Endothelial cell of umbilical vein (primary cell): ENCODE results near the gene ATG101. TPM values are rescaled to one million over a fixed set of nuclear protein-coding genes. Genes with fewer than 3 reads are reported as not detected.

Experiments
- BruUV-seq: library from RNA; stranded (reverse); fragments of 400-500 nt; replicated peaks from 2 replicates; lab custom pipeline; 2021; lab: Mats Ljungman, UMichigan
- CTCF ChIA-PET: fragments of 300-600, 350-600 bp; sonication (Branson Sonifier 250); formaldehyde crosslinking; loops from one replicate; lab custom pipeline; 2021; ENCODE audit warnings: antibody characterized with exemption, inconsistent platforms; lab: Charles Lee
- POLR2A ChIA-PET: fragments of 300-600, 350-600 bp; sonication (Branson Sonifier 250); formaldehyde crosslinking; loops from one replicate; lab custom pipeline; 2021; ENCODE audit warnings: antibody characterized with exemption, inconsistent platforms; lab: Charles Lee
- DNase-seq: peaks from one replicate; pipeline ENCODE4 v3.0.0-alpha.2; 2011; ENCODE audit warnings: low read depth, low spot score
- FAIRE-seq: peaks from 2 replicates; lab custom pipeline; 2011; peaks lifted over from hg19 to GRCh38; lab: Jason Lieb, UNC
- H2AFZ ChIP-seq: 2 replicates; pipeline ENCODE4 v1.6.0; 2012; ENCODE audit warnings: low read depth, low read length, control low read depth, inconsistent platforms
- H3K27ac ChIP-seq: 2 replicates; pipeline ENCODE4 v1.5.1; 2011; ENCODE audit warnings: low read depth, mild to moderate bottlenecking, control low read depth, low read length, moderate library complexity; ENCODE audit not compliant: insufficient read depth
- H3K27me3 ChIP-seq, 2 experiments: 2 replicates each; pipeline versions ENCODE4 v1.6.0 to v1.6.1; 2011; ENCODE audit warnings: low read length in 2 of 2, mixed read lengths in 1 of 2; ENCODE audit not compliant: control insufficient read depth in 2 of 2, insufficient read depth in 2 of 2
- H3K36me3 ChIP-seq, 2 experiments: 2 replicates in 1 of 2; 3 replicates in 1 of 2; pipeline ENCODE4 v1.5.1; 2011; ENCODE audit warnings: low read length in 2 of 2, mild to moderate bottlenecking in 1 of 2, moderate library complexity in 1 of 2; ENCODE audit not compliant: control insufficient read depth in 2 of 2, insufficient read depth in 2 of 2; ENCODE audit errors: extremely low read depth in 1 of 2
- H3K4me1 ChIP-seq: 3 replicates; pipeline ENCODE4 v1.5.1; 2011; ENCODE audit warnings: mild to moderate bottlenecking, low read length; ENCODE audit not compliant: control insufficient read depth, insufficient read depth; ENCODE audit errors: extremely low read depth
- H3K4me2 ChIP-seq: 2 replicates; pipeline ENCODE4 v1.6.1; 2011; ENCODE audit warnings: low read length, control low read depth, mixed read lengths; ENCODE audit not compliant: insufficient read depth
- H3K4me3 ChIP-seq, 3 experiments: fragments of 200-600 bp in 1 of 3; sonication (generic), shearing (Covaris generic) in 1 of 3; replicated peaks in 1 of 3; 2 replicates each; pipeline ENCODE4 v1.5.1; 2011 to 2016; ENCODE audit warnings: control low read depth in 3 of 3, low read length in 3 of 3, mild to moderate bottlenecking in 2 of 3, inconsistent platforms in 1 of 3, low read depth in 1 of 3, moderate library complexity in 1 of 3; ENCODE audit not compliant: insufficient read depth in 1 of 3
- H3K79me2 ChIP-seq: 2 replicates; pipeline ENCODE4 v1.6.0; 2012; ENCODE audit warnings: low read length, inconsistent platforms; ENCODE audit not compliant: control insufficient read depth, insufficient read depth
- H3K9ac ChIP-seq: replicated peaks from 2 replicates; pipeline ENCODE3; 2011; ENCODE audit warnings: low read length, control low read depth; ENCODE audit not compliant: insufficient read depth; ENCODE audit errors: extremely low read depth
- H3K9me1 ChIP-seq: replicated peaks from 3 replicates; pipeline ENCODE4 v1.6.0; 2011; ENCODE audit warnings: mild to moderate bottlenecking, low read length; ENCODE audit not compliant: control insufficient read depth, insufficient read depth; ENCODE audit errors: extremely low read depth
- H3K9me3 ChIP-seq: replicated peaks from 2 replicates; pipeline ENCODE4 v1.5.1; 2012; ENCODE audit warnings: low read length, inconsistent platforms; ENCODE audit not compliant: control insufficient read depth, insufficient read depth
- H4K20me1 ChIP-seq: replicated peaks from 2 replicates; pipeline ENCODE3; 2011; ENCODE audit warnings: mild to moderate bottlenecking, low read length; ENCODE audit not compliant: control insufficient read depth, insufficient read depth; ENCODE audit errors: extremely low read depth
- EZH2 ChIP-seq: IDR thresholded peaks from 2 replicates; pipeline ENCODE4 v1.6.1; 2012; ENCODE audit warnings: borderline replicate concordance, low read depth, mild to moderate bottlenecking, moderate library complexity, low read length, inconsistent platforms; ENCODE audit not compliant: severe bottlenecking
- FOS ChIP-seq: IDR thresholded peaks from 2 replicates; pipeline ENCODE4 v1.6.1; 2011; ENCODE audit warnings: mild to moderate bottlenecking, low read length, moderate library complexity, borderline replicate concordance; ENCODE audit not compliant: insufficient read depth
- GATA2 ChIP-seq: IDR thresholded peaks from 2 replicates; pipeline ENCODE4 v1.7.0; 2011; ENCODE audit warnings: low read depth, mild to moderate bottlenecking, moderate library complexity, mixed read lengths, low read length; ENCODE audit not compliant: insufficient read length, insufficient read depth
- JUN ChIP-seq: IDR thresholded peaks from 2 replicates; pipeline ENCODE4 v1.6.1; 2011; ENCODE audit warnings: borderline replicate concordance, low read depth; ENCODE audit not compliant: insufficient read length, insufficient read depth
- MYC ChIP-seq: IDR thresholded peaks from one replicate; pipeline ENCODE4 v1.6.1; 2011; ENCODE audit warnings: mild to moderate bottlenecking, low read depth, low read length
- POLR2A ChIP-seq: IDR thresholded peaks from 2 replicates; pipeline ENCODE4 v1.6.1; 2012; ENCODE audit warnings: low read depth, mild to moderate bottlenecking, control low read depth, low read length
- POLR2AphosphoS5 ChIP-seq: IDR thresholded peaks from 2 replicates; pipeline ENCODE4 v1.6.1; 2012; ENCODE audit warnings: low read depth, mild to moderate bottlenecking, control low read depth, low read length, moderate library complexity; ENCODE audit not compliant: insufficient read depth
- dilution Hi-C: fragments of 300-500 bp; cut with MboI; formaldehyde crosslinking; loops from one replicate; pipeline ENCODE4 v1.15.0; 2019; ENCODE audit warnings: low sequenced_read_pairs; ENCODE audit not compliant: extremely low pct_ligation_motif_present
- intact Hi-C: fragments of 100-400 bp; cut with micrococcal nuclease; formaldehyde crosslinking; loops from one replicate; pipeline ENCODE4 v1.10.0; 2022
- polyA plus RNA-seq, 4 experiments: library from polyadenylated mRNA; depleted of rRNA in 3 of 4; stranded (reverse) in 3 of 4; unstranded in 1 of 4; fragments of >200 nt; gene quantifications; 2 replicates each; pipeline versions ENCODE4 v1.2.1 to v1.2.3, GENCODE V29; 2011 to 2012; ENCODE audit warnings: missing spikeins in 1 of 4
- total RNA-seq: library from RNA; stranded (reverse); gene quantifications from 2 replicates; pipeline ENCODE4 v1.2.3, GENCODE V29; 2021
- TF ChIP-seq, protein P1 (sequence below): IDR thresholded peaks from 2 replicates; pipeline ENCODE4 v1.6.1; 2011; ENCODE audit not compliant: insufficient read depth, insufficient read length
- TF ChIP-seq, protein P2 (sequence below), 2 donors: IDR thresholded peaks; 1 replicate in 1 of 2; 2 replicates in 1 of 2; pipeline ENCODE4 v1.5.1; 2011; ENCODE audit warnings: low read length in 2 of 2, mild to moderate bottlenecking in 2 of 2, moderate library complexity in 2 of 2, control low read depth in 1 of 2, inconsistent platforms in 1 of 2, low read depth in 1 of 2; ENCODE audit not compliant: insufficient read depth in 1 of 2; ENCODE audit errors: extremely low read depth in 1 of 2

Gene ATG101
- total and polyA plus RNA-seq, 2 donors (not counting 3 experiments of a cell fraction or from before 2014, with no cell fraction given) = 41.6 to 78.4 TPM

GRCh38 chr12:52093346-52093745 is 23.6 kb downstream of the ATG101 start:
- Histone ChIP-seq H3K79me2 (no peaks in the 10 kb centered on the region), H3K4me2 (no peak overlapping the region), H3K9me1 (no peaks in the 10 kb centered on the region), H3K9ac (no peak overlapping the region), H3K4me3 (no peak overlapping the region), H3K27ac (no peak overlapping the region), H4K20me1 (no peaks in the 10 kb centered on the region), H2AFZ (no peak overlapping the region), H3K27me3 (peaks cover 17% of the 10 kb centered on the region in 2 experiments), H3K9me3 (no peaks in the 10 kb centered on the region), H3K36me3 (no peaks in the 10 kb centered on the region), H3K4me1 (no peaks in the 10 kb centered on the region)
- DNase-seq = no peak
- POLR2A ChIA-PET = interaction anchor here (0.6 kb wide), 1 partner anchor 1137 kb away, joined by 3 read pairs; no protein-coding TSS in a partner anchor
- intact Hi-C loops (no loop called here), dilution Hi-C loops (no loop called here)
- BruUV-seq = no TSS peak
- TF ChIP-seq EZH2 = no peak
- TF ChIP-seq FOS = no peak
- TF ChIP-seq, protein P1, sequence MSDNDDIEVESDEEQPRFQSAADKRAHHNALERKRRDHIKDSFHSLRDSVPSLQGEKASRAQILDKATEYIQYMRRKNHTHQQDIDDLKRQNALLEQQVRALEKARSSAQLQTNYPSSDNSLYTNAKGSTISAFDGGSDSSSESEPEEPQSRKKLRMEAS = no peak
- no peak for TF ChIP-seq MYC
- TF ChIP-seq, protein P2, sequence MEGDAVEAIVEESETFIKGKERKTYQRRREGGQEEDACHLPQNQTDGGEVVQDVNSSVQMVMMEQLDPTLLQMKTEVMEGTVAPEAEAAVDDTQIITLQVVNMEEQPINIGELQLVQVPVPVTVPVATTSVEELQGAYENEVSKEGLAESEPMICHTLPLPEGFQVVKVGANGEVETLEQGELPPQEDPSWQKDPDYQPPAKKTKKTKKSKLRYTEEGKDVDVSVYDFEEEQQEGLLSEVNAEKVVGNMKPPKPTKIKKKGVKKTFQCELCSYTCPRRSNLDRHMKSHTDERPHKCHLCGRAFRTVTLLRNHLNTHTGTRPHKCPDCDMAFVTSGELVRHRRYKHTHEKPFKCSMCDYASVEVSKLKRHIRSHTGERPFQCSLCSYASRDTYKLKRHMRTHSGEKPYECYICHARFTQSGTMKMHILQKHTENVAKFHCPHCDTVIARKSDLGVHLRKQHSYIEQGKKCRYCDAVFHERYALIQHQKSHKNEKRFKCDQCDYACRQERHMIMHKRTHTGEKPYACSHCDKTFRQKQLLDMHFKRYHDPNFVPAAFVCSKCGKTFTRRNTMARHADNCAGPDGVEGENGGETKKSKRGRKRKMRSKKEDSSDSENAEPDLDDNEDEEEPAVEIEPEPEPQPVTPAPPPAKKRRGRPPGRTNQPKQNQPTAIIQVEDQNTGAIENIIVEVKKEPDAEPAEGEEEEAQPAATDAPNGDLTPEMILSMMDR (IDR thresholded peaks at IDR 0.05; ENCODE audit: extremely low read depth in 1 of 2, insufficient read depth in 1 of 2, low read depth in 1 of 2, low read length in 2 of 2) = no peak
- TF ChIP-seq POLR2A = no peak
- no peak for TF ChIP-seq POLR2AphosphoS5
- no peak for TF ChIP-seq JUN
- no peak for TF ChIP-seq GATA2
- CTCF ChIA-PET = interaction anchor here (1.0 to 2.3 kb wide), 4 partner anchors 10 to 68 kb away, joined by 4 to 17 read pairs (median 5); partner anchors contain the start of gene ATG101
- no peak for FAIRE-seq
